RWPE2 (cell line): ENCODE measurements around the gene KY.

Experiments
- ATAC-seq: fragments of 200-7000 bp; cut with Tn5 transposase; 3 replicates; pipeline ENCODE4 v1.9.1; 2021; ENCODE audit warnings: low read depth
- DNase-seq: peaks from one replicate; pipeline ENCODE4 v3.0.0-alpha.2; 2020; ENCODE audit warnings: low spot score
- H3K27ac ChIP-seq: fragments of 450-650 bp; 2 replicates; pipeline ENCODE4 v1.5.1; 2017; ENCODE audit warnings: mild to moderate bottlenecking; ENCODE audit not compliant: poor library complexity, severe bottlenecking
- H3K27me3 ChIP-seq: fragments of 250-450 bp; sonication (Bioruptor Pico); 2 replicates; pipeline ENCODE4 v1.5.1; 2021; ENCODE audit warnings: mild to moderate bottlenecking, moderate library complexity; ENCODE audit not compliant: insufficient read depth, poor library complexity, severe bottlenecking
- H3K36me3 ChIP-seq: fragments of 250-450 bp; sonication (Bioruptor Pico); 2 replicates; pipeline ENCODE4 v1.5.1; 2020; ENCODE audit warnings: low read depth, mild to moderate bottlenecking, moderate library complexity
- H3K4me1 ChIP-seq: fragments of 250-450 bp; sonication (Bioruptor Pico); 2 replicates; pipeline ENCODE4 v1.5.1; 2021; ENCODE audit warnings: mild to moderate bottlenecking, moderate library complexity; ENCODE audit not compliant: insufficient read depth, poor library complexity, severe bottlenecking
- H3K4me3 ChIP-seq: fragments of 250-450 bp; sonication (Bioruptor Pico); 2 replicates; pipeline ENCODE4 v1.5.1; 2021; ENCODE audit warnings: mild to moderate bottlenecking, moderate library complexity; ENCODE audit not compliant: severe bottlenecking
- H3K9me3 ChIP-seq: fragments of 250-450 bp; sonication (Bioruptor Pico); 2 replicates; pipeline ENCODE4 v1.5.1; 2021; ENCODE audit warnings: mild to moderate bottlenecking, moderate library complexity; ENCODE audit not compliant: severe bottlenecking
- TF ChIP-seq, protein P1 (sequence below): fragments of 450-650 bp; IDR thresholded peaks from one replicate; pipeline ENCODE4 v1.5.1; 2017; ENCODE audit warnings: mild to moderate bottlenecking, moderate library complexity; ENCODE audit not compliant: poor library complexity, severe bottlenecking

KY gene

DNA sequence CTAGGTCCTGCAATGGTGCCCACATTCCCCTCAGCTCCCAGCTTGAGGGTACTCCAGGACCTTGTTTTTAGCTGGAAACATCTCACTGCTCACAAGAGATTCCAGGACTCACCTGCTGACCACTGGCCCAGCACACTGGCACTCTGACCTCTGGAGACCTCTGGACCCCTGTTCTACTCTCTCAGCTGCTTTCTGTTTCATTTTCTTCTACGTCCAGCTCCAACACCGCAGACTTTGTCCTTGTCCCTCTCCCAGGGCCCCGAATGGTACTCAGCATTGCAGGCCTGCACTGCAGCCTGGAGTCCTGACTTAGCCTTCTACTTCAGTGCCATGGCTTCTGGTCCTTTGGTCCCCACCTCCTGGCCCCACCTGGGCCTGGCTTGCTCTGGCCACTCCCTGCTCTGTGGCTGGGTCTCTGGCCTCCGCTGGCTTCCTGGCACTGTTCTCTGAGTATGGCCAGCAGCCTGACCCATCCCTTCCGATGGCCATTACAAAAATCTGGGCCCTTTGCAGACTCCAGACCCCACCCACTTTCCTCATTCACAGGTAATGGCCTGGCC is 27.9 kb downstream of the KY start:
- no peak for ATAC-seq
- H3K36me3 ChIP-seq = no peaks in the 10 kb centered on the region

DNA sequence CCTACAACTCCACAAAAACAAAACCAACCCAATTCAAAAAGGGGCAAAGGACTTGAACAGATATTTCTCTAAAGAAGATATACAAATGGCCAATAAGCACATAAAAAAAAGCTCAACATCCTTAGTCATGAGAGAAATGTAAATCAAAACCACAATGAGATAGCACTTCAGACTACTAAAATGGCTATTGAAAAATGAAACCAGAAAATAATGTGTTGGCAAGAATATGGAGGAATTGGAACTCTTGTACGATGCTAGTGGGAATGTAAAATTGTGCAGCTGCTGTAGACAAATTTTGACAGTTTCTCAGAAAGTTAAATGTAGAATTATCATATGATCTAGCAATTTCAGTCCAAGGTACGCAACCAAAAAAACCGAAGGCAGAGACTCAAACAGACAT is 29.0 kb downstream of the KY start:
- no peak for ATAC-seq
- no peaks in the 10 kb centered on the region for H3K27me3 ChIP-seq

More for the DNA sequence above, 27.9 kb downstream of the KY start:
- no peak for DNase-seq
- Histone ChIP-seq H3K27ac (no peak overlapping the region), H3K9me3 (no peaks in the 10 kb centered on the region), H3K4me1 (no peaks in the 10 kb centered on the region), H3K4me3 (no peak overlapping the region), H3K27me3 (no peaks in the 10 kb centered on the region)
- TF ChIP-seq, protein P1, sequence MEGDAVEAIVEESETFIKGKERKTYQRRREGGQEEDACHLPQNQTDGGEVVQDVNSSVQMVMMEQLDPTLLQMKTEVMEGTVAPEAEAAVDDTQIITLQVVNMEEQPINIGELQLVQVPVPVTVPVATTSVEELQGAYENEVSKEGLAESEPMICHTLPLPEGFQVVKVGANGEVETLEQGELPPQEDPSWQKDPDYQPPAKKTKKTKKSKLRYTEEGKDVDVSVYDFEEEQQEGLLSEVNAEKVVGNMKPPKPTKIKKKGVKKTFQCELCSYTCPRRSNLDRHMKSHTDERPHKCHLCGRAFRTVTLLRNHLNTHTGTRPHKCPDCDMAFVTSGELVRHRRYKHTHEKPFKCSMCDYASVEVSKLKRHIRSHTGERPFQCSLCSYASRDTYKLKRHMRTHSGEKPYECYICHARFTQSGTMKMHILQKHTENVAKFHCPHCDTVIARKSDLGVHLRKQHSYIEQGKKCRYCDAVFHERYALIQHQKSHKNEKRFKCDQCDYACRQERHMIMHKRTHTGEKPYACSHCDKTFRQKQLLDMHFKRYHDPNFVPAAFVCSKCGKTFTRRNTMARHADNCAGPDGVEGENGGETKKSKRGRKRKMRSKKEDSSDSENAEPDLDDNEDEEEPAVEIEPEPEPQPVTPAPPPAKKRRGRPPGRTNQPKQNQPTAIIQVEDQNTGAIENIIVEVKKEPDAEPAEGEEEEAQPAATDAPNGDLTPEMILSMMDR = no peak

DNA sequence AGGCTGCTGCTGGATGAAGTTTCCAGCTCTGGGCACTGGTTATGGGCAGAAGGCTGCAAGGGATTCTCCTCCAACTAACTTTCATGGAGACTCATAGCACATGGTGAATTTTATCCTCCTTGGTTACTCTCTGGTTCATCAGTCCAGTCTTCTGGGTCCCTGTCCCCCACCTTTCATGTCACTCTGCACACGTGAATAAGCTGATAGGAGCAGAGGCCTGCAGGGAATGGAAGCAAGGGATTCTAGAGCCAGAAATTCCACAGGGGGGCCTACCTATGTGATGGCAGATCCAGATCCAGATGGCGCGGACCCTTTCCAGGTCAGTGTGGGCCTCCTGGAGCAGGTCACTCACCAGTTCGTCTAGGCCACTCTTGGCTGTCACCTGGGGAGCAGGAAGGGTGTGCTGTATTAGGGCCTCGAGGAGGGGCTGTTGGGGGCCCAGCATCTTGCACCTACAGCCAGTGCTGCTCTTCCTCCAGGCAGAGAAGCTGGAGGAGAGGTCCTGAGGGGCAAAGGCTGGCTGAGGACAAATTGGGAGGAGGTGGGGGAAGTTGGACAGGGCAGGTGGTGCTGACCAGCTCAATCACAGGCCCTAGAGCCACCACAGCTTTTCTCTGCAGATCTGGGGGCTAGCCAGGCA is 30.2 kb downstream of the KY start:
- Histone ChIP-seq H3K27me3 (no peaks in the 10 kb centered on the region), H3K4me1 (no peaks in the 10 kb centered on the region), H3K36me3 (no peaks in the 10 kb centered on the region), H3K9me3 (no peaks in the 10 kb centered on the region), H3K27ac (no peak overlapping the region), H3K4me3 (no peak overlapping the region)
- DNase-seq (no peak), ATAC-seq (no peak)
- TF ChIP-seq, protein P1 = no peak

More for the DNA sequence above, 29.0 kb downstream of the KY start:
- H3K27ac ChIP-seq = no peak overlapping the region
- TF ChIP-seq, protein P1 = no peak
- H3K36me3 ChIP-seq = no peaks in the 10 kb centered on the region
- DNase-seq = no peak
- H3K9me3 ChIP-seq = no peaks in the 10 kb centered on the region
- H3K4me3 ChIP-seq = no peak overlapping the region
- H3K4me1 ChIP-seq = no peaks in the 10 kb centered on the region

DNA sequence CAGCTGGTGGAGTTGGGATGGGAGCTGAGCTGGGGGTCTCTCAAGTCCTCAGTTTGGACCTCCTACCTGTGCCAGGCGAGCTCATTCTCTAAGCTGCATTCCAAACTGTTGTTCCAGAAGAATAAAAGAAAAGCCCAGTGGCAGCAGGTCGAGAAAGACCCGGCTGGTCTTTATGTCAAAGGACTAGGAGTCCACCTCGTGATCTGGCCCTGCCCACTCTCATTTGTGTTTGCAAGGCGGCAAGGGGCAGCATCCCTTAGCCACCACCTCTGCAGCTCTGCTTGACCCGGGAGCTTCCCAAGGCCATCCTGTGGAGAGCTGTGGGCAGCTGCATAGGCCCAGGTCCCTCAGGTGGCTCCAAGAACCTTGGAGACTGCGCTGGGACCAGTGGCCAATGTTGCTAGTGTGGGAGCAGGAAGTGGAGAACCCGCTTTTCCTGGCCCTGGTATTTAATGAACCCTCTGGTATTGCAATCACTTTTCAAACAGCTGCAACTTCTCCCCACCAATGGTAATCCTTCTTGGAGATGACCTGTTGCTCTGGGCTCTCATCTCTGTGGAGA is 30.9 kb downstream of the KY start:
- no peaks in the 10 kb centered on the region for H3K27me3 ChIP-seq
- H3K27ac ChIP-seq = no peak overlapping the region
- H3K4me1 ChIP-seq = no peaks in the 10 kb centered on the region
- H3K9me3 ChIP-seq = no peaks in the 10 kb centered on the region
- H3K36me3 ChIP-seq = no peaks in the 10 kb centered on the region
- no peak overlapping the region for H3K4me3 ChIP-seq
- DNase-seq (no peak), ATAC-seq (no peak)
- TF ChIP-seq, protein P1 = no peak

DNA sequence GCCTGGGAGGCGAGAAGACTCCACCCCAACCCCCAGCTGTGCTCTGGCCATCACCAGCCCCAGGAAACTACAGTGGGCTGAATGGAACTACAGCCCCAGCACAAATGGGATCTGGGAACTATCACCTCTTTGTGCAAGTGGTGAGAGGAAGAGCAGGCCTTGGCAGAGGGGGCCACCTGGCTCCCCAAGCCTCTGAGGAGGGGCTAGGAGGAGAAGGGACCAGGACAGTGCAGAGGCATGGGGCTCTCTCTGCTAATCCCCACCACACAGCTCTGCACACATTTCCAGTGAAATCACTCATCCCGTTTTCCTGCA is 31.6 kb downstream of the KY start:
- H3K27me3 ChIP-seq = no peaks in the 10 kb centered on the region
- ATAC-seq (no peak), DNase-seq (no peak)
- H3K4me1 ChIP-seq = no peaks in the 10 kb centered on the region
- H3K36me3 ChIP-seq = no peaks in the 10 kb centered on the region
- H3K9me3 ChIP-seq = no peaks in the 10 kb centered on the region
- H3K27ac ChIP-seq = no peak overlapping the region
- H3K4me3 ChIP-seq = no peak overlapping the region
- TF ChIP-seq, protein P1 = no peak
